Body of pancreas (tissue), 4 donors: Measurements from ENCODE around the gene SRRM3. TPM values are rescaled to one million over a fixed set of nuclear protein-coding genes. Genes with fewer than 3 reads are reported as not detected.
"Not testable (repeated sequence)": the region's sequence is repeated elsewhere in the genome, so short reads cannot be mapped to it uniquely, and the experiment has no call there.

Experiments used
- ATAC-seq: fragments of 150-250 bp; one replicate; pipeline ENCODE4 v1.9.1; 2016
- DNase-seq, 4 donors: peaks; one replicate each; pipeline ENCODE4 v3.0.0-alpha.2; 2019
- H3K27ac ChIP-seq, 4 donors: fragments of 200-600 bp; sonication (generic); 1 replicate in 3 of 4; 2 replicates in 1 of 4; pipeline versions ENCODE4 v1.5.1 to v1.6.1; 2016 to 2019; ENCODE audit warnings: mild to moderate bottlenecking in 1 of 4, mixed read lengths in 1 of 4, moderate library complexity in 1 of 4
- H3K27me3 ChIP-seq, 2 donors: fragments of 200-600 bp; sonication (generic); one replicate each; pipeline ENCODE4 v1.6.0; 2016; ENCODE audit warnings: mild to moderate bottlenecking in 1 of 2
- H3K36me3 ChIP-seq, 2 donors: fragments of 200-600 bp; sonication (generic); replicated peaks in 1 of 2; 2 replicates each; pipeline ENCODE4 v1.5.1; 2016; ENCODE audit warnings: low read depth in 2 of 2; ENCODE audit not compliant: insufficient read depth in 1 of 2
- H3K4me1 ChIP-seq: fragments of 200-600 bp; sonication (generic); one replicate; pipeline ENCODE4 v1.6.0; 2016
- H3K4me3 ChIP-seq, 2 donors: fragments of 200-600 bp; sonication (generic); 1 replicate in 1 of 2; 2 replicates in 1 of 2; pipeline ENCODE4 v1.5.1; 2016 to 2019
- H3K9me3 ChIP-seq, 3 donors: fragments of 200-600 bp; sonication (generic); 1 replicate in 2 of 3; 2 replicates in 1 of 3; pipeline ENCODE4 v1.5.1; 2016
- POLR2A ChIP-seq, 3 donors: fragments of 450-650 bp; IDR thresholded peaks; one replicate each; pipeline ENCODE4 v1.6.1; 2016; ENCODE audit warnings: antibody characterized with exemption in 3 of 3, mild to moderate bottlenecking in 2 of 3
- WGBS, 2 donors: methylation state at CpG; one replicate each; pipeline ENCODE4 v1.1.5; 2017; 5-methylcytosine and 5-hydroxymethylcytosine counted together
- intact Hi-C: fragments of 100-400 bp; cut with DNase I; formaldehyde crosslinking; loops from one replicate; pipeline ENCODE4 v1.15.1; 2023
- total RNA-seq, 2 donors: library from RNA; depleted of rRNA; stranded (reverse); fragments of >200 nt; gene quantifications; one replicate each; pipeline ENCODE4 v1.1.0, GENCODE V29; 2016
- TF ChIP-seq, protein P1 (sequence below), 7 experiments: fragments of 450-650 bp in 4 of 7; fragments of 200-600 bp in 3 of 7; sonication (generic) in 3 of 7; IDR thresholded peaks; one replicate each; pipeline ENCODE4 v1.5.1; 2016 to 2019; ENCODE audit warnings: antibody characterized with exemption in 7 of 7

SRRM3 gene
- total RNA-seq, 2 donors from 2014 or later = 3.4 to 13.8 TPM

GRCh38 chr7:76204147-76204546 lies 2.5 kb downstream of the SRRM3 start:
- WGBS, 2 donors = 47 to 64% methylated on average over 2 of the region's 2 CpGs
- peaks cover 5% of the 10 kb centered on the region for H3K4me1 ChIP-seq
- peaks cover 0 to 3% of the 10 kb centered on the region in 2 donors for H3K27me3 ChIP-seq
- H3K4me3 ChIP-seq = no peak overlapping the region
- no peak for DNase-seq
- no peaks in the 10 kb centered on the region for H3K36me3 ChIP-seq
- TF ChIP-seq, protein P1, sequence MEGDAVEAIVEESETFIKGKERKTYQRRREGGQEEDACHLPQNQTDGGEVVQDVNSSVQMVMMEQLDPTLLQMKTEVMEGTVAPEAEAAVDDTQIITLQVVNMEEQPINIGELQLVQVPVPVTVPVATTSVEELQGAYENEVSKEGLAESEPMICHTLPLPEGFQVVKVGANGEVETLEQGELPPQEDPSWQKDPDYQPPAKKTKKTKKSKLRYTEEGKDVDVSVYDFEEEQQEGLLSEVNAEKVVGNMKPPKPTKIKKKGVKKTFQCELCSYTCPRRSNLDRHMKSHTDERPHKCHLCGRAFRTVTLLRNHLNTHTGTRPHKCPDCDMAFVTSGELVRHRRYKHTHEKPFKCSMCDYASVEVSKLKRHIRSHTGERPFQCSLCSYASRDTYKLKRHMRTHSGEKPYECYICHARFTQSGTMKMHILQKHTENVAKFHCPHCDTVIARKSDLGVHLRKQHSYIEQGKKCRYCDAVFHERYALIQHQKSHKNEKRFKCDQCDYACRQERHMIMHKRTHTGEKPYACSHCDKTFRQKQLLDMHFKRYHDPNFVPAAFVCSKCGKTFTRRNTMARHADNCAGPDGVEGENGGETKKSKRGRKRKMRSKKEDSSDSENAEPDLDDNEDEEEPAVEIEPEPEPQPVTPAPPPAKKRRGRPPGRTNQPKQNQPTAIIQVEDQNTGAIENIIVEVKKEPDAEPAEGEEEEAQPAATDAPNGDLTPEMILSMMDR (IDR thresholded peaks at IDR 0.05) = no peak
- TF ChIP-seq POLR2A (IDR thresholded peaks at IDR 0.05) = no peak
- intact Hi-C loops = no loop called here
- H3K27ac ChIP-seq = no peak overlapping the region
- ATAC-seq = no peak
- H3K9me3 ChIP-seq = no peaks in the 10 kb centered on the region

DNA sequence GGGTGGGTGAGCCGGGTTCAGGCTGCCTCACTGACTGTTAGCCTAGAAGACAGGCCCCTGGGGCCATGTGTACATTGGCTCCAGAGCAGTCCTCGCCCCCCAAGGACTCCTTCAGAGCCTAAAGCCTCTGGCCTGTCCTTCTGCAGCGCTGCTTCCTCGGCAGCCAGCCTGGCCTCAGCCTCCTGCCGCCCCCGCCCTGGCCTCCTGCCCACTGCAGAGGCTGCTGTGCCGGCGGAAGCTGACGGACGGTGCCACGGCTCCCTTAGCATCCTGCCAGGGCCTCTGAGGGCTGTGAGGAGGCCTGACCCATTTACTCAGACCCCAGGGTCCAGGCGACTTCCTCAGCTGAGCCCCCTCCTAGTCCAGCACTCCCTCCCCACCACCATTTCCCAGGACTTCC lies 4.9 kb downstream of the SRRM3 start:
- Histone ChIP-seq H3K4me3 (no peak overlapping the region), H3K27me3 (peaks cover 0 to 3% of the 10 kb centered on the region in 2 donors), H3K4me1 (peaks cover 5% of the 10 kb centered on the region), H3K9me3 (no peaks in the 10 kb centered on the region), H3K27ac (no peak overlapping the region), H3K36me3 (no peaks in the 10 kb centered on the region)
- WGBS, 2 donors = 13 to 36% methylated on average over 1 to 12 of the region's 12 CpGs
- TF ChIP-seq, protein P1 (IDR thresholded peaks at IDR 0.05) = no peak
- no peak for TF ChIP-seq POLR2A (IDR thresholded peaks at IDR 0.05)
- DNase-seq (no peak), ATAC-seq (no peak)
- intact Hi-C loops = no loop called here

DNA sequence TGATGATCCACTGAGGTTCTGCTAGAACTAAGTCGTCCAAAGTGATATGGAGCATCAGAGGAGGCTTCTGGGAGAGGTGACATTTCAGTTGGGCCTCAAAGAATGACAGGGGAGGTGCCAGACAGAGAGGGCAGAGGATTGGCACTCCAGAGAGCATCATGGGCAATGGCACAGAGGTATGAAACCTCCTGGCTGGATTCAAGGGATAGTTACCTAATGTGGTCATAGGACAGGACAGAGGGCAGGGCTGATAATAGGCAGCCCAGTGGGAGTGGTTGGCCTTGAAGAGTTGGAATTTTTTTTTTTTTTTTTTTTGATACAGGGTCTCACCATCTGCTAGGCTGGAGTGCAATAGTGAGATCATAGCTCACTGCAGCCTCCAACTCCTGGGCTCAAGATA lies 7.6 kb downstream of the SRRM3 start:
- no peaks in the 10 kb centered on the region for H3K4me1 ChIP-seq
- H3K4me3 ChIP-seq = no peak overlapping the region
- H3K9me3 ChIP-seq = no peaks in the 10 kb centered on the region
- no peak for DNase-seq
- no peaks in the 10 kb centered on the region for H3K36me3 ChIP-seq
- no peak for TF ChIP-seq POLR2A (IDR thresholded peaks at IDR 0.05)
- TF ChIP-seq, protein P1 (IDR thresholded peaks at IDR 0.05) = no peak
- H3K27me3 ChIP-seq = peaks cover 0 to 3% of the 10 kb centered on the region in 2 donors
- intact Hi-C loops = no loop called here
- ATAC-seq = no peak
- WGBS, 2 donors = 27 to 38% methylated on average over 1 of the region's 1 CpG
- no peak overlapping the region for H3K27ac ChIP-seq

DNA sequence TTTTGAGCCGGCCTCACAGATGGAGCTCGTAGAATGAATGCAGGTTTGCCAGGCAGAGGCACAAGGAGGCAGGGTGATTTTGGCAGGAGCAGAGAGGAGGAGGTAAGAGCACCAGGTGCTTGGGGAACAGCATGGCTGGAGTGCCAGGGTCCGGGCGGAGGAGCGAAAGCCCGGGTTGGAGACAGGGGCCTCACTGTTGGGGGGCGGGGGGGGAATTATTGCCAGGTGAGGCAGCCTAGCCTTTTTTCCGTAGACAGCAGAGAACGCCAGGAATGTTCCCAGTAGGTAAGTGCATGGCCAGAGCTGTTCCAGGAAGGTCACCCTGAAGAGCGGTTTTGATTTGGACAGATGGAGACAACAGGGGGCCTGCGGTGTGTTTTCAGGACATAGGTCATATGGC lies 9.5 kb downstream of the SRRM3 start:
- Histone ChIP-seq H3K4me3 (no peak overlapping the region), H3K27me3 (no peaks in the 10 kb centered on the region), H3K9me3 (no peaks in the 10 kb centered on the region), H3K4me1 (no peaks in the 10 kb centered on the region), H3K36me3 (no peaks in the 10 kb centered on the region), H3K27ac (no peak overlapping the region)
- no peak for ATAC-seq
- 59 to 77% methylated on average over 7 to 11 of the region's 11 CpGs for WGBS, 2 donors
- TF ChIP-seq, protein P1 (IDR thresholded peaks at IDR 0.05) = no peak
- TF ChIP-seq POLR2A (IDR thresholded peaks at IDR 0.05) = no peak
- DNase-seq = no peak
- intact Hi-C loops = no loop called here

GRCh38 chr7:76215349-76215748 lies 13.7 kb downstream of the SRRM3 start:
- intact Hi-C loops, H3K4me3 ChIP-seq, H3K27ac ChIP-seq, H3K36me3 ChIP-seq, ATAC-seq, H3K27me3 ChIP-seq, H3K9me3 ChIP-seq, H3K4me1 ChIP-seq, DNase-seq: not testable (repeated sequence)
- WGBS, 2 donors = 85 to 86% methylated on average over 4 of the region's 4 CpGs
